ENCODE data around the gene B2M. TPM values are rescaled to one million over a fixed set of nuclear protein-coding genes. Genes with fewer than 3 reads are reported as not detected.

B2M gene
- total and polyA plus RNA-seq, 2 of the 8 experiments (the other 6 are each of a cell fraction or from before 2014, with no cell fraction given), result 78.9 to 907 TPM

DNA sequence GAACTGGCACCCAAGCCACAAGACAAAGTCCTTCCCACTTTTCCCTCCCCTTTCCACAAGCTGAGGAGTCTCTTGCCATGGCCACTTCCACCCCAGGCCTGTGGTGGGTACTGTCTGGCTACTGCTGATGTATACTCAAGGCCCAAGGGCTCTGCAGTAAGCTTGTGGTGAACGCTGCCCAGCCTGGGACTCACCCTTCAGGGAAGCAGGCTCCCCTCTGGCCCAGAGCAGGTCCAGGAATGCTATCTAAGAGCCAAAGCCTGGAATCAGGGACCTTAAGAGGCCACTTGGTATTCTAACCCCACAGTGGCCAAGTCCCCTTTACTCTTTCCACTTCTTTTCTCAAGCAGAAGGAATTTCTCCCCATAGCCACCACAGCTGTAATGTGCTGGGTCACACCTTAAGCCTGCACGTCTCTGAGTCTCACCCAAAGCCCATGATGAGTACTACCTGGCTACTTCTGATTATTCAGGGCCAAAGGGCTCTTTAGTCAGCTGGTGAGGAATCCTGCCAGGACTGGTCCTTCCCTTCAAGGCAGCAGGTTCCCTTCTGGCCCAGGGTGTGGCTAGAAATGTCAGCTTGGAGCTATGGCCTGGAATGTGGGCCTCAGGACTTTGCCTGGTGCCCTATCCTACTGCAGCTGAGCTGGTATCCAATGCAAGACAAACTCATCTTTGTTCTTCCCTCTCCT lies 4.2 kb upstream of the B2M start:
- H3K79me2 ChIP-seq (ENCODE audit: control insufficient read depth in 1 of 2, insufficient read depth in 2 of 2, low read length in 2 of 2), result 0 out of 4 replicates have a peak, but pooled peaks cover 0 to under 1% of the 10 kb centered on the region in 2 experiments
- no peak overlapping the region for H4K5ac ChIP-seq (ENCODE audit: insufficient read length, low read depth, low read length)
- no peaks in the 10 kb centered on the region for H3K4me1 ChIP-seq (replicated peaks in 1 of 4; ENCODE audit: control insufficient read depth in 3 of 4, insufficient read depth in 4 of 4, low read length in 3 of 4)
- no peak overlapping the region for H2BK5ac ChIP-seq (ENCODE audit: low read depth, low read length)
- H2AFZ ChIP-seq (ENCODE audit: low read length), result no peak overlapping the region
- DNase-seq (ENCODE audit: low read depth in 1 of 2, low spot score in 2 of 2) (no peak), FAIRE-seq (no peak)
- H4K20me1 ChIP-seq (replicated peaks in 1 of 2; ENCODE audit: control insufficient read depth in 1 of 2, insufficient read depth in 2 of 2, low read length in 2 of 2), result no peaks in the 10 kb centered on the region
- H3K79me1 ChIP-seq (ENCODE audit: low read depth, low read length), result no peaks in the 10 kb centered on the region
- TF ChIP-seq KDM1A (IDR thresholded peaks at IDR 0.05; ENCODE audit: borderline replicate concordance, low read length), result no peak
- no peak for TF ChIP-seq BACH1 (IDR thresholded peaks at IDR 0.05; ENCODE audit: low read length)
- TF ChIP-seq NRF1 (IDR thresholded peaks at IDR 0.05; ENCODE audit: low read depth, low read length), result no peak
- TF ChIP-seq SRF (IDR thresholded peaks at IDR 0.05; ENCODE audit: low read depth, low read length), result no peak
- no peak for TF ChIP-seq BCL11A (IDR thresholded peaks at IDR 0.05; ENCODE audit: low read depth in 2 of 2, low read length in 2 of 2)
- no peak for TF ChIP-seq EP300 (IDR thresholded peaks at IDR 0.05; ENCODE audit: borderline replicate concordance in 1 of 2, low read depth in 2 of 2, low read length in 2 of 2)
- TF ChIP-seq NANOG (IDR thresholded peaks at IDR 0.05; ENCODE audit: insufficient read depth, low read depth, low read length, poor library complexity, severe bottlenecking), result no peak
- no peak overlapping the region for H3K14ac ChIP-seq (ENCODE audit: insufficient read length)
- H3K18ac ChIP-seq (ENCODE audit: extremely low read depth, low read length), result no peak overlapping the region
- H4K91ac ChIP-seq (replicated peaks; ENCODE audit: insufficient read length, low read length), result no peak overlapping the region
- no peak overlapping the region for H2BK12ac ChIP-seq (ENCODE audit: low read depth, low read length)
- no peak overlapping the region for H3K23ac ChIP-seq (ENCODE audit: insufficient read length)
- no peak overlapping the region for H2BK20ac ChIP-seq (ENCODE audit: low read length)
- H3K9ac ChIP-seq (replicated peaks in 1 of 4; ENCODE audit: extremely low read depth in 1 of 4, low read depth in 3 of 4, low read length in 3 of 4), result no peak overlapping the region
- no peak overlapping the region for H2BK15ac ChIP-seq (ENCODE audit: low read length)
- 91% methylated on average over 2 of the region's 2 CpGs; no CpG with 5 or more reads in 1 of the 2 experiments for WGBS, 2 experiments (ENCODE audit: extremely low coverage in 1 of 2, insufficient coverage in 1 of 2, insufficient read length in 1 of 2, insufficient replicate concordance in 2 of 2, low coverage in 1 of 2, low lambda C conversion rate in 2 of 2, missing lambda C conversion rate in 1 of 2)
- no peak overlapping the region for H2AK5ac ChIP-seq (ENCODE audit: low read depth, low read length)
- no peak overlapping the region for H3K27ac ChIP-seq (ENCODE audit: low read depth, low read length)
- no peaks in the 10 kb centered on the region for H3K36me3 ChIP-seq (ENCODE audit: control insufficient read depth in 2 of 4, insufficient read depth in 4 of 4, low read length in 3 of 4)
- H4K8ac ChIP-seq (ENCODE audit: extremely low read depth, insufficient read depth, low read length), result no peak overlapping the region
- no peak overlapping the region for H3K4me3 ChIP-seq (ENCODE audit: extremely low read depth in 1 of 4, insufficient read depth in 2 of 4, low read depth in 3 of 4, low read length in 4 of 4)
- H3K4me2 ChIP-seq (ENCODE audit: insufficient read depth in 1 of 2, low read depth in 2 of 2, low read length in 2 of 2), result no peak overlapping the region
- no peaks in the 10 kb centered on the region for H3K9me3 ChIP-seq (ENCODE audit: insufficient read depth in 2 of 2, low read depth in 1 of 2, low read length in 1 of 2)
- ChIA-PET POLR2A (ENCODE audit: partially characterized antibody) (interaction anchor here (0.6 kb wide), 1 partner anchor 340 kb away, joined by 3 read pairs; no protein-coding TSS in a partner anchor), CTCF (ENCODE audit: partially characterized antibody) (interaction anchor here (0.9 to 2.8 kb wide), 4 partner anchors 22 to 43 kb away, joined by 3 to 16 read pairs (median 8); partner anchors contain the start of gene SPG11)
- H2BK120ac ChIP-seq (replicated peaks; ENCODE audit: low read depth, low read length), result no peak overlapping the region
- H3K27me3 ChIP-seq (replicated peaks in 1 of 4; ENCODE audit: control insufficient read depth in 3 of 4, extremely low read depth in 1 of 4, insufficient read depth in 3 of 4, low read length in 3 of 4), result peaks cover 0 to 4% (median 3%) of the 10 kb centered on the region in 4 experiments; a peak in 5 of 7 replicates
- peaks cover 4% of the 10 kb centered on the region for H3K23me2 ChIP-seq (ENCODE audit: low read depth, low read length)
- no peak overlapping the region for H3K4ac ChIP-seq (replicated peaks; ENCODE audit: insufficient read length, low read depth, low read length)
- H3K56ac ChIP-seq (replicated peaks; ENCODE audit: insufficient read length, low read depth, low read length), result no peak overlapping the region

Measured in H1 (cell line).